Esophagus muscularis mucosa (tissue), 4 donors: ENCODE results near the gene CTDP1. TPM values are rescaled to one million over a fixed set of nuclear protein-coding genes. Genes with fewer than 3 reads are reported as not detected.

Source experiments
- DNase-seq: peaks from one replicate; pipeline ENCODE4 v3.0.0-alpha.2; 2017; ENCODE audit errors: extremely low spot score
- H3K27ac ChIP-seq, 4 donors: fragments of 200-600 bp; sonication (generic); replicated peaks in 1 of 4; 1 replicate in 3 of 4; 2 replicates in 1 of 4; pipeline ENCODE4 v1.5.1; 2016 to 2019; ENCODE audit warnings: mild to moderate bottlenecking in 1 of 4
- H3K27me3 ChIP-seq, 4 donors: fragments of 200-600 bp; sonication (generic); one replicate each; pipeline versions ENCODE4 v1.5.1 to v1.6.0; 2016 to 2019
- H3K36me3 ChIP-seq, 4 donors: fragments of 200-600 bp; sonication (generic); one replicate each; pipeline ENCODE4 v1.5.1; 2016 to 2019
- H3K4me1 ChIP-seq, 4 donors: fragments of 200-600 bp; sonication (generic); one replicate each; pipeline ENCODE4 v1.5.1; 2016 to 2019
- H3K4me3 ChIP-seq, 4 donors: fragments of 200-600 bp; sonication (generic); 1 replicate in 2 of 4; 2 replicates in 2 of 4; pipeline ENCODE4 v1.5.1; 2016 to 2019; ENCODE audit warnings: mild to moderate bottlenecking in 4 of 4, moderate library complexity in 1 of 4
- H3K9me3 ChIP-seq, 4 donors: fragments of 200-600 bp; sonication (generic); 1 replicate in 3 of 4; 2 replicates in 1 of 4; pipeline ENCODE4 v1.5.1; 2016 to 2019
- CTCF ChIP-seq, 3 experiments: fragments of 200-600 bp in 2 of 3; fragments of 450-650 bp in 1 of 3; sonication (generic) in 2 of 3; IDR thresholded peaks; one replicate each; pipeline ENCODE4 v1.5.1; 2017 to 2019; ENCODE audit warnings: antibody characterized with exemption in 3 of 3, mild to moderate bottlenecking in 2 of 3, moderate library complexity in 1 of 3
- EP300 ChIP-seq: sonication (generic); formaldehyde crosslinking; IDR thresholded peaks from one replicate; pipeline ENCODE4 v1.6.1; 2017; ENCODE audit warnings: antibody characterized with exemption
- POLR2A ChIP-seq: fragments of 450-650 bp; IDR thresholded peaks from one replicate; pipeline ENCODE4 v1.6.1; 2017; ENCODE audit warnings: antibody characterized with exemption, moderate library complexity, mild to moderate bottlenecking, low read depth
- POLR2AphosphoS5 ChIP-seq, 2 donors: sonication (generic); formaldehyde crosslinking; IDR thresholded peaks; one replicate each; pipeline ENCODE4 v1.6.1; 2017; ENCODE audit warnings: antibody characterized with exemption in 2 of 2
- WGBS: methylation state at CpG from one replicate; pipeline ENCODE4 v1.1.5; 2018; 5-methylcytosine and 5-hydroxymethylcytosine counted together
- intact Hi-C: fragments of 100-400 bp; cut with DNase I; formaldehyde crosslinking; loops from one replicate; pipeline ENCODE4 v1.15.1; 2023
- total RNA-seq, 4 donors: library from RNA; depleted of rRNA; stranded (reverse); fragments of >200 nt; gene quantifications; one replicate each; pipeline versions ENCODE4 v1.1.0 to v1.2.1, GENCODE V29; 2016

CTDP1 gene
- total RNA-seq, 4 donors from 2014 or later: 22.0 to 28.5 (median 24.5) TPM

GRCh38 chr18:79685281-79685680 lies 5.7 kb downstream of the CTDP1 start:
- TF ChIP-seq POLR2AphosphoS5 (IDR thresholded peaks at IDR 0.05): no peak
- no peak for TF ChIP-seq CTCF (IDR thresholded peaks at IDR 0.05)
- no peak for TF ChIP-seq EP300
- no peak for TF ChIP-seq POLR2A
- intact Hi-C loops: no loop called here
- no peaks in the 10 kb centered on the region for H3K27me3 ChIP-seq
- peaks cover 18 to 27% (median 22%) of the 10 kb centered on the region in 4 donors for H3K4me1 ChIP-seq
- DNase-seq: no peak
- H3K4me3 ChIP-seq: no peak overlapping the region
- 73% methylated on average over 8 of the region's 8 CpGs for WGBS
- peaks cover 0 to 3% (median 0%) of the 10 kb centered on the region in 4 donors for H3K36me3 ChIP-seq
- no peaks in the 10 kb centered on the region for H3K9me3 ChIP-seq
- H3K27ac ChIP-seq: no peak overlapping the region

- H3K27ac ChIP-seq: no peak overlapping the region
- TF ChIP-seq CTCF (IDR thresholded peaks at IDR 0.05) (no peak), EP300 (no peak), POLR2A (no peak), POLR2AphosphoS5 (IDR thresholded peaks at IDR 0.05) (no peak)
- peaks cover 11 to 21% (median 17%) of the 10 kb centered on the region in 4 donors for H3K4me1 ChIP-seq
- H3K4me3 ChIP-seq: no peak overlapping the region
- 84% methylated on average over 7 of the region's 7 CpGs for WGBS
- DNase-seq: no peak
- H3K27me3 ChIP-seq: no peaks in the 10 kb centered on the region
- intact Hi-C loops: no loop called here
- H3K9me3 ChIP-seq: no peaks in the 10 kb centered on the region
- peaks cover 0 to 3% (median 0%) of the 10 kb centered on the region in 4 donors for H3K36me3 ChIP-seq
Measured at GRCh38 chr18:79685971-79686370, 6.4 kb downstream of the CTDP1 start.

GRCh38 chr18:79687806-79688205 lies 8.2 kb downstream of the CTDP1 start:
- H3K27me3 ChIP-seq: no peaks in the 10 kb centered on the region
- DNase-seq: no peak
- H3K36me3 ChIP-seq: no peaks in the 10 kb centered on the region
- TF ChIP-seq EP300 (no peak), POLR2AphosphoS5 (IDR thresholded peaks at IDR 0.05) (no peak), POLR2A (no peak), CTCF (IDR thresholded peaks at IDR 0.05) (no peak)
- peaks cover 0 to 8% (median 4%) of the 10 kb centered on the region in 4 donors for H3K4me1 ChIP-seq
- 57% methylated on average over 11 of the region's 12 CpGs for WGBS
- H3K27ac ChIP-seq: no peak overlapping the region
- H3K9me3 ChIP-seq: no peaks in the 10 kb centered on the region
- H3K4me3 ChIP-seq: no peak overlapping the region
- intact Hi-C loops: no loop called here

- H3K4me1 ChIP-seq: peaks cover 0 to 10% (median 2%) of the 10 kb centered on the region in 4 donors
- intact Hi-C loops: no loop called here
- 90% methylated on average over 6 of the region's 6 CpGs for WGBS
- no peak overlapping the region for H3K4me3 ChIP-seq
- H3K27me3 ChIP-seq: no peaks in the 10 kb centered on the region
- H3K27ac ChIP-seq: no peak overlapping the region
- no peaks in the 10 kb centered on the region for H3K9me3 ChIP-seq
- no peak for DNase-seq
- no peak for TF ChIP-seq CTCF (IDR thresholded peaks at IDR 0.05)
- TF ChIP-seq POLR2AphosphoS5 (IDR thresholded peaks at IDR 0.05): no peak
- TF ChIP-seq POLR2A: no peak
- TF ChIP-seq EP300: no peak
- H3K36me3 ChIP-seq: peaks cover under 1 to 2% (median 2%) of the 10 kb centered on the region in 4 donors
Measured at GRCh38 chr18:79690071-79690470, 10.5 kb downstream of the CTDP1 start.
